HCT116 (cell line): ENCODE results near the gene CHRNE. TPM values are rescaled to one million over a fixed set of nuclear protein-coding genes. Genes with fewer than 3 reads are reported as not detected.

Experiments
- ATAC-seq: fragments of 200-7000 bp; cut with Tn5 transposase; 2 replicates; pipeline ENCODE4 v1.9.1; 2020; ENCODE audit warnings: mild to moderate bottlenecking, moderate library complexity
- BruUV-seq: library from RNA; stranded (reverse); fragments of 400-500 nt; replicated peaks from 2 replicates; lab custom pipeline; 2021; lab: Mats Ljungman, UMichigan
- CTCF ChIA-PET: fragments of 300-600 bp; sonication (Branson Sonifier 250); formaldehyde crosslinking; loops from one replicate; lab custom pipeline; 2021; ENCODE audit warnings: antibody characterized with exemption; lab: Charles Lee
- POLR2A ChIA-PET: fragments of 300-600, 350-600 bp; sonication (Branson Sonifier 250); formaldehyde crosslinking; loops from one replicate; lab custom pipeline; 2021; ENCODE audit warnings: antibody characterized with exemption; lab: Charles Lee
- RAD21 ChIA-PET, 2 experiments: fragments of 300-600 bp; sonication (Branson Sonifier 250); formaldehyde crosslinking; loops; one replicate each; lab custom pipeline; 2023; ENCODE audit warnings: low total read pairs in 2 of 2; ENCODE audit not compliant: uncharacterized antibody in 2 of 2, unreplicated experiment in 2 of 2, low non-redundant PET in 1 of 2; lab: Charles Lee
- DNase-seq: peaks from one replicate; pipeline ENCODE4 v3.0.0-alpha.2; 2010; ENCODE audit warnings: low read depth, low spot score
- H2AFZ ChIP-seq: fragments of 200-600 bp; shearing (Covaris generic), sonication (generic); 2 replicates; pipeline ENCODE4 v1.6.1; 2017; ENCODE audit warnings: low read depth, mixed run types, mixed read lengths, antibody characterized with exemption, low read length; ENCODE audit not compliant: poor library complexity, severe bottlenecking
- H3K27ac ChIP-seq: 2 replicates; pipeline ENCODE4 v1.5.1; 2012; ENCODE audit warnings: low read depth, low read length
- H3K27me3 ChIP-seq: fragments of 200-600 bp; sonication (generic); 2 replicates; pipeline ENCODE4 v1.6.1; 2016; ENCODE audit warnings: mixed run types, low read length, mixed read lengths; ENCODE audit not compliant: insufficient read depth
- H3K36me3 ChIP-seq, 2 experiments: fragments of 200-500 bp in 1 of 2; fragments of 200-600 bp in 1 of 2; sonication (Bioruptor generic) in 1 of 2; sonication (generic) in 1 of 2; 2 replicates each; pipeline versions ENCODE4 v1.5.1 to v1.6.1; 2014 to 2016; ENCODE audit warnings: low read length in 2 of 2, inconsistent platforms in 1 of 2, mixed read lengths in 1 of 2, mixed run types in 1 of 2; ENCODE audit not compliant: insufficient read depth in 2 of 2, control insufficient read depth in 1 of 2
- H3K4me1 ChIP-seq, 2 experiments: fragments of 200-600 bp in 1 of 2; sonication (generic) in 1 of 2; 2 replicates each; pipeline versions ENCODE4 v1.5.1 to v1.6.1; 2012 to 2017; ENCODE audit warnings: low read length in 2 of 2, inconsistent platforms in 1 of 2, mild to moderate bottlenecking in 1 of 2, mixed read lengths in 1 of 2, mixed run types in 1 of 2, moderate library complexity in 1 of 2; ENCODE audit not compliant: insufficient read depth in 2 of 2, control insufficient read depth in 1 of 2
- H3K4me2 ChIP-seq: fragments of 200-600 bp; sonication (generic); 2 replicates; pipeline ENCODE4 v1.6.1; 2017; ENCODE audit warnings: mixed run types, low read length, mixed read lengths
- H3K4me3 ChIP-seq, 2 experiments: fragments of 200-600 bp in 1 of 2; sonication (generic) in 1 of 2; replicated peaks in 1 of 2; 2 replicates each; pipeline ENCODE4 v1.5.1; 2011 to 2016; ENCODE audit warnings: low read length in 2 of 2, control low read depth in 1 of 2, low read depth in 1 of 2, mild to moderate bottlenecking in 1 of 2, mixed read lengths in 1 of 2, mixed run types in 1 of 2
- H3K79me2 ChIP-seq: fragments of 200-600 bp; sonication (generic); 2 replicates; pipeline ENCODE4 v1.6.1; 2017; ENCODE audit warnings: mild to moderate bottlenecking, mixed run types, low read length, moderate library complexity, mixed read lengths; ENCODE audit not compliant: insufficient read depth
- H3K9ac ChIP-seq: fragments of 200-600 bp; sonication (generic); 2 replicates; pipeline ENCODE4 v1.6.1; 2016; ENCODE audit warnings: low read length, mixed read lengths
- H3K9me2 ChIP-seq: fragments of 200-600 bp; sonication (generic), shearing (Covaris generic); 2 replicates; pipeline ENCODE4 v1.6.1; 2017; ENCODE audit warnings: mixed run types, mild to moderate bottlenecking, moderate library complexity; ENCODE audit not compliant: insufficient read depth
- H3K9me3 ChIP-seq, 2 experiments: fragments of 200-500 bp in 1 of 2; fragments of 200-600 bp in 1 of 2; sonication (Bioruptor generic) in 1 of 2; sonication (generic) in 1 of 2; 2 replicates each; pipeline ENCODE4 v1.6.1; 2014 to 2017; ENCODE audit warnings: low read length in 2 of 2, mixed read lengths in 2 of 2, inconsistent platforms in 1 of 2, low read depth in 1 of 2, mild to moderate bottlenecking in 1 of 2, mixed run types in 1 of 2, moderate library complexity in 1 of 2; ENCODE audit not compliant: control insufficient read depth in 1 of 2, insufficient read depth in 1 of 2
- H4K20me1 ChIP-seq: fragments of 200-600 bp; sonication (generic), shearing (Covaris generic); 2 replicates; pipeline ENCODE4 v1.6.1; 2017; ENCODE audit warnings: mixed run types, mild to moderate bottlenecking, moderate library complexity; ENCODE audit not compliant: insufficient read depth
- CEBPB ChIP-seq: IDR thresholded peaks from 2 replicates; pipeline ENCODE4 v1.6.1; 2012; ENCODE audit warnings: low read depth
- EGR1 ChIP-seq: IDR thresholded peaks from 2 replicates; pipeline ENCODE4 v1.6.1; 2012; ENCODE audit warnings: low read depth
- EZH2phosphoT487 ChIP-seq: fragments of 200-600 bp; IDR thresholded peaks from 2 replicates; pipeline ENCODE4 v1.6.1; 2018; ENCODE audit warnings: antibody characterized with exemption, borderline replicate concordance
- FOSL1 ChIP-seq: IDR thresholded peaks from 2 replicates; pipeline ENCODE4 v1.6.1; 2012; ENCODE audit warnings: low read depth
- JUND ChIP-seq: IDR thresholded peaks from 2 replicates; pipeline ENCODE4 v1.6.1; 2012
- POLR2AphosphoS5 ChIP-seq: IDR thresholded peaks from 2 replicates; pipeline ENCODE4 v1.6.1; 2011; ENCODE audit warnings: mild to moderate bottlenecking, low read depth, low read length, moderate library complexity
- RAD21 ChIP-seq: IDR thresholded peaks from 2 replicates; pipeline ENCODE4 v1.6.1; 2012; ENCODE audit warnings: low read depth, mild to moderate bottlenecking
- SIN3A ChIP-seq: IDR thresholded peaks from 2 replicates; pipeline ENCODE4 v1.6.1; 2012; ENCODE audit warnings: low read depth
- SP1 ChIP-seq: IDR thresholded peaks from 2 replicates; pipeline ENCODE4 v1.6.1; 2012; ENCODE audit warnings: low read depth
- SRF ChIP-seq: IDR thresholded peaks from 2 replicates; pipeline ENCODE4 v1.6.1; 2012; ENCODE audit warnings: low read depth
- TCF7L2 ChIP-seq: IDR thresholded peaks from 2 replicates; pipeline ENCODE4 v1.7.0; 2011; ENCODE audit warnings: borderline replicate concordance, inconsistent platforms; ENCODE audit not compliant: insufficient read depth, insufficient read length; ENCODE audit errors: extremely low read depth
- ZNF274 ChIP-seq: fragments of 200-500 bp; sonication (Bioruptor generic); IDR thresholded peaks from 2 replicates; pipeline ENCODE4 v1.6.1; 2014; ENCODE audit warnings: mild to moderate bottlenecking, low read depth, low read length, inconsistent platforms
- intact Hi-C: fragments of 100-400 bp; cut with micrococcal nuclease; formaldehyde crosslinking; loops from 2 replicates; pipeline ENCODE4 v1.10.0; 2022
- total RNA-seq: library from RNA; stranded (reverse); gene quantifications from one replicate; pipeline ENCODE4 v1.2.1, GENCODE V29; 2021; ENCODE audit not compliant: unreplicated experiment
- TF ChIP-seq, protein P1 (sequence below): IDR thresholded peaks from 2 replicates; pipeline ENCODE4 v1.6.1; 2011; ENCODE audit warnings: mild to moderate bottlenecking, low read length, moderate library complexity; ENCODE audit not compliant: insufficient replicate concordance; ENCODE audit errors: extremely low read depth

Gene CHRNE
- total RNA-seq, 1 experiment from 2014 or later = 0.30 TPM

DNA sequence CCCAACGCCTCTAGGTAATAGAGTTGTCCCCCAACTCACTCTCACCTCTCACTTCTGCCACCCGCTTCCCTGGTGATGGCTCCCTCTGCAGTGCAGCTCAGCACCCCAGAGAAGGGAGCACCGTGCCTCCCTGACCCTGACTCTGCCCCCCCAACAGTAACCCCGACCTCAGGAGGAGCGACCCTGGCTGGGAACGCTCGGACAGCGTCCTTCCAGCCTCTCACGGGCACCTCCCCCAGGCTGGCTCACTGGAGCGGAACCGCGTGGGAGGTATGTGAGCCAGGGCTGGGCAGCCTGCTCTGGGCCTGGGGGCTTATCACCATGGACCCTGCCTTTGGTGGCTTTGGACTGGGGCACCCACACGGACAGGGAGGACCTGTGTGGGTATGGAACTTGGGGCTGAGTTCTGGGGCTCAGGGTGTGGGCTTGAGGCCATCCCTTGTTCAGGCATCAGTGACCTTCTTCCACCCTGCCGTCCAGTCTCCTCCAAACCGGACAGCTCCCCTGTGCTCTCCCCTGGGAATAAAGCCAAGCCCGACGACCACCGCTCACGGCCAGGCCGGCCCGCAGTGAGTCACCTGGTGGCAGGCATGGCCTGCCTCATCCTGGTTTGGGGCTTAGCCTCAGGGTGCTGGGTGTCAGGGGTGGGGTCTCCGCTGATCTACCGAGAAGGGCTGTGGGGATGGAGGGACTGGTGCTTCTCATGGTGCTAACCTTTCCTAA is 10.2 kb downstream of the CHRNE start:
- Histone ChIP-seq H3K79me2 (no peaks in the 10 kb centered on the region), H4K20me1 (no peaks in the 10 kb centered on the region), H3K4me1 (no peaks in the 10 kb centered on the region), H3K9me2 (no peaks in the 10 kb centered on the region), H3K4me3 (no peak overlapping the region), H3K27ac (no peak overlapping the region), H3K36me3 (peaks cover 23 to 36% of the 10 kb centered on the region in 2 experiments), H3K9ac (no peak overlapping the region), H3K27me3 (no peaks in the 10 kb centered on the region), H2AFZ (no peak overlapping the region), H3K4me2 (no peak overlapping the region), H3K9me3 (no peaks in the 10 kb centered on the region)
- no peak for DNase-seq
- ChIA-PET RAD21 (no interaction called here), CTCF (no interaction called here), POLR2A (no interaction called here)
- TF ChIP-seq JUND (no peak), RAD21 (no peak), ZNF274 (no peak), SRF (no peak), SP1 (no peak), FOSL1 (no peak), POLR2AphosphoS5 (no peak), TCF7L2 (no peak), CEBPB (no peak), SIN3A (no peak), EGR1 (no peak), EZH2phosphoT487 (no peak)
- TF ChIP-seq, protein P1, sequence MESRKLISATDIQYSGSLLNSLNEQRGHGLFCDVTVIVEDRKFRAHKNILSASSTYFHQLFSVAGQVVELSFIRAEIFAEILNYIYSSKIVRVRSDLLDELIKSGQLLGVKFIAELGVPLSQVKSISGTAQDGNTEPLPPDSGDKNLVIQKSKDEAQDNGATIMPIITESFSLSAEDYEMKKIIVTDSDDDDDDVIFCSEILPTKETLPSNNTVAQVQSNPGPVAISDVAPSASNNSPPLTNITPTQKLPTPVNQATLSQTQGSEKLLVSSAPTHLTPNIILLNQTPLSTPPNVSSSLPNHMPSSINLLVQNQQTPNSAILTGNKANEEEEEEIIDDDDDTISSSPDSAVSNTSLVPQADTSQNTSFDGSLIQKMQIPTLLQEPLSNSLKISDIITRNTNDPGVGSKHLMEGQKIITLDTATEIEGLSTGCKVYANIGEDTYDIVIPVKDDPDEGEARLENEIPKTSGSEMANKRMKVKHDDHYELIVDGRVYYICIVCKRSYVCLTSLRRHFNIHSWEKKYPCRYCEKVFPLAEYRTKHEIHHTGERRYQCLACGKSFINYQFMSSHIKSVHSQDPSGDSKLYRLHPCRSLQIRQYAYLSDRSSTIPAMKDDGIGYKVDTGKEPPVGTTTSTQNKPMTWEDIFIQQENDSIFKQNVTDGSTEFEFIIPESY = no peak
- no peak for ATAC-seq
- BruUV-seq = no TSS peak
- intact Hi-C loops = no loop called here
